Sigmoid colon (tissue), 7 donors: ENCODE measurements around the gene CDK5. TPM values are rescaled to one million over a fixed set of nuclear protein-coding genes. Genes with fewer than 3 reads are reported as not detected.

Experiments
- DNase-seq: peaks from one replicate; pipeline ENCODE4 v3.0.0-alpha.2; 2019
- H3K27ac ChIP-seq, 4 donors: fragments of 200-600 bp; sonication (generic); one replicate each; pipeline ENCODE4 v1.5.1; 2016 to 2019; ENCODE audit warnings: mild to moderate bottlenecking in 1 of 4
- H3K27me3 ChIP-seq, 3 donors: fragments of 200-600 bp; sonication (generic); one replicate each; pipeline ENCODE4 v1.5.1; 2019; ENCODE audit warnings: mild to moderate bottlenecking in 1 of 3
- H3K36me3 ChIP-seq, 4 donors: fragments of 200-600 bp; sonication (generic); one replicate each; pipeline ENCODE4 v1.5.1; 2016 to 2019
- H3K4me1 ChIP-seq, 4 donors: fragments of 200-600 bp; sonication (generic); one replicate each; pipeline ENCODE4 v1.5.1; 2017 to 2019
- H3K4me3 ChIP-seq, 4 donors: fragments of 200-600 bp; sonication (generic); one replicate each; pipeline ENCODE4 v1.5.1; 2017 to 2019; ENCODE audit warnings: mild to moderate bottlenecking in 2 of 4, moderate library complexity in 1 of 4
- H3K9me3 ChIP-seq, 4 donors: fragments of 200-600 bp in 3 of 4; sonication (generic) in 3 of 4; one replicate each; pipeline versions ENCODE4 v1.5.1 to v1.6.1; 2013 to 2019
- EP300 ChIP-seq, 4 donors: sonication (generic); formaldehyde crosslinking; IDR thresholded peaks; one replicate each; pipeline ENCODE4 v1.6.1; 2017; ENCODE audit warnings: antibody characterized with exemption in 4 of 4
- POLR2A ChIP-seq, 2 donors: fragments of 450-650 bp; IDR thresholded peaks; one replicate each; pipeline ENCODE4 v1.6.1; 2016; ENCODE audit warnings: antibody characterized with exemption in 2 of 2, mild to moderate bottlenecking in 2 of 2, moderate library complexity in 2 of 2
- POLR2AphosphoS5 ChIP-seq, 4 donors: sonication (generic); formaldehyde crosslinking; IDR thresholded peaks; one replicate each; pipeline ENCODE4 v1.6.1; 2017; ENCODE audit warnings: antibody characterized with exemption in 4 of 4
- WGBS, 2 donors: extraction: QIAGEN DNeasy Blood & Tissue Kit; methylation state at CpG; one replicate each; pipeline ENCODE4 v1.1.7; 2013; 5-methylcytosine and 5-hydroxymethylcytosine counted together
- intact Hi-C: fragments of 100-400 bp; cut with DNase I; formaldehyde crosslinking; loops from one replicate; pipeline ENCODE4 v1.15.1; 2023
- polyA plus RNA-seq, 3 donors: library from polyadenylated mRNA; stranded (reverse); fragments of 200-250 nt; gene quantifications; one replicate each; pipeline ENCODE4 v1.2.3, GENCODE V29; 2013
- total RNA-seq, 4 donors: library from RNA; depleted of rRNA; stranded (reverse); fragments of >200 nt; gene quantifications; one replicate each; pipeline ENCODE4 v1.1.0, GENCODE V29; 2016
- TF ChIP-seq, protein P1 (sequence below), 4 experiments: fragments of 450-650 bp in 3 of 4; fragments of 200-600 bp in 1 of 4; IDR thresholded peaks; one replicate each; pipeline ENCODE4 v1.5.1; 2016 to 2019; ENCODE audit warnings: antibody characterized with exemption in 4 of 4, mild to moderate bottlenecking in 3 of 4, moderate library complexity in 2 of 4
- donor health status: healthy with polysubstance abuse.
- donor health status: Bipolar disorder and iron deficiency.
- donor health status: healthy.

The CDK5 gene
- total and polyA plus RNA-seq, 7 donors, result 6.0 to 10.6 (median 8.2) TPM

GRCh38 chr7:151071032-151071866 is 13.6 kb upstream of the CDK5 start:
- Histone ChIP-seq H3K27ac (no peak overlapping the region), H3K9me3 (no peaks in the 10 kb centered on the region), H3K36me3 (peaks cover 58 to 100% (median 87%) of the 10 kb centered on the region in 4 donors), H3K4me3 (no peak overlapping the region), H3K4me1 (no peaks in the 10 kb centered on the region), H3K27me3 (no peaks in the 10 kb centered on the region)
- no peak for DNase-seq
- TF ChIP-seq POLR2AphosphoS5 (IDR thresholded peaks at IDR 0.05) (no peak), EP300 (IDR thresholded peaks at IDR 0.05) (no peak), POLR2A (IDR thresholded peaks at IDR 0.05) (no peak)
- TF ChIP-seq, protein P1, sequence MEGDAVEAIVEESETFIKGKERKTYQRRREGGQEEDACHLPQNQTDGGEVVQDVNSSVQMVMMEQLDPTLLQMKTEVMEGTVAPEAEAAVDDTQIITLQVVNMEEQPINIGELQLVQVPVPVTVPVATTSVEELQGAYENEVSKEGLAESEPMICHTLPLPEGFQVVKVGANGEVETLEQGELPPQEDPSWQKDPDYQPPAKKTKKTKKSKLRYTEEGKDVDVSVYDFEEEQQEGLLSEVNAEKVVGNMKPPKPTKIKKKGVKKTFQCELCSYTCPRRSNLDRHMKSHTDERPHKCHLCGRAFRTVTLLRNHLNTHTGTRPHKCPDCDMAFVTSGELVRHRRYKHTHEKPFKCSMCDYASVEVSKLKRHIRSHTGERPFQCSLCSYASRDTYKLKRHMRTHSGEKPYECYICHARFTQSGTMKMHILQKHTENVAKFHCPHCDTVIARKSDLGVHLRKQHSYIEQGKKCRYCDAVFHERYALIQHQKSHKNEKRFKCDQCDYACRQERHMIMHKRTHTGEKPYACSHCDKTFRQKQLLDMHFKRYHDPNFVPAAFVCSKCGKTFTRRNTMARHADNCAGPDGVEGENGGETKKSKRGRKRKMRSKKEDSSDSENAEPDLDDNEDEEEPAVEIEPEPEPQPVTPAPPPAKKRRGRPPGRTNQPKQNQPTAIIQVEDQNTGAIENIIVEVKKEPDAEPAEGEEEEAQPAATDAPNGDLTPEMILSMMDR (IDR thresholded peaks at IDR 0.05), result no peak
- 93 to 94% methylated on average over 39 of the region's 39 CpGs for WGBS, 2 donors
- intact Hi-C loops, result no loop called here

- H3K27ac ChIP-seq, result no peak overlapping the region
- H3K9me3 ChIP-seq, result no peaks in the 10 kb centered on the region
- WGBS, 2 donors, result 92 to 95% methylated on average over 15 of the region's 15 CpGs
- DNase-seq, result no peak
- intact Hi-C loops, result no loop called here
- no peak overlapping the region for H3K4me3 ChIP-seq
- TF ChIP-seq, protein P1 (IDR thresholded peaks at IDR 0.05), result no peak
- no peaks in the 10 kb centered on the region for H3K4me1 ChIP-seq
- peaks cover 55 to 100% (median 88%) of the 10 kb centered on the region in 4 donors for H3K36me3 ChIP-seq
- H3K27me3 ChIP-seq, result no peaks in the 10 kb centered on the region
Observed at GRCh38 chr7:151070574-151070960, 12.9 kb upstream of the CDK5 start.

DNA sequence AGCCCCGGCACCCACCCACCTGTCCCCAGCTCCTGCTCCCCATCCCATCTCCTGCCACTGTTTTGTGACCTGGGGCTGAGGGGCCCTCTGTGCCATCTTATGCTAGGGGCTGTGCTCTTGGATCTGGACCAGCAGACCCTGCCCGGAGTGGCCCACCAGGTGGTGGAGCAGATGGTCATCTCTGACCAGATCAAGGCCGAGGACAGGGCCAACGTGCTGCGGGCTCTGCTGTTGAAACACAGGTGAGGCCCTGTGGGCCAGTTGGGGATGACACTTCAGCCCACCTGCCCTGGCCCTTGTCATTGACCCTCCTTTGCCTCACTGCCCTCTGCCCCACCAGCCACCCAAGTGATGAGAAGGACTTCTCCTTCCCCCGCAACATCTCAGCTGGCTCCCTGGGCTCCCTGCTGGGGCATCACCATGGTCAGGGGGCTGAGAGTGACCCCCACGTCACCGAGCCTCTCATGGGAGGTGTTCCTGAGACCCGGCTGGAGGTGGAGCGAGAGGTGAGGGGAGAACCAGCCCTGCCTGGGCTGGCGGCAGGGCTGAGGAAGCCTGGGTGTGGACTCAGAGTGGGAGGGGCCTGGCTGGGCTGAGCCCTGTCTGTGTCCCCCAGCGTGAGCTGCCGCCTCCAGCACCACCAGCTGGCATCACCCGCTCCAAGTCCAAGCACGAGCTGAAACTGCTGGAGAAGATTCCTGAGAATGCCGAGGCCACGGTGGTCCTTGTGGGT is 12.3 kb upstream of the CDK5 start:
- no peak overlapping the region for H3K27ac ChIP-seq
- no peak for DNase-seq
- no peaks in the 10 kb centered on the region for H3K27me3 ChIP-seq
- H3K4me1 ChIP-seq, result no peaks in the 10 kb centered on the region
- intact Hi-C loops, result no loop called here
- TF ChIP-seq POLR2AphosphoS5 (IDR thresholded peaks at IDR 0.05), result no peak
- TF ChIP-seq, protein P1 (IDR thresholded peaks at IDR 0.05), result no peak
- no peak for TF ChIP-seq EP300 (IDR thresholded peaks at IDR 0.05)
- no peak for TF ChIP-seq POLR2A (IDR thresholded peaks at IDR 0.05)
- 91 to 93% methylated on average over 17 of the region's 17 CpGs for WGBS, 2 donors
- H3K9me3 ChIP-seq, result no peaks in the 10 kb centered on the region
- peaks cover 50 to 100% (median 86%) of the 10 kb centered on the region in 4 donors for H3K36me3 ChIP-seq
- no peak overlapping the region for H3K4me3 ChIP-seq

DNA sequence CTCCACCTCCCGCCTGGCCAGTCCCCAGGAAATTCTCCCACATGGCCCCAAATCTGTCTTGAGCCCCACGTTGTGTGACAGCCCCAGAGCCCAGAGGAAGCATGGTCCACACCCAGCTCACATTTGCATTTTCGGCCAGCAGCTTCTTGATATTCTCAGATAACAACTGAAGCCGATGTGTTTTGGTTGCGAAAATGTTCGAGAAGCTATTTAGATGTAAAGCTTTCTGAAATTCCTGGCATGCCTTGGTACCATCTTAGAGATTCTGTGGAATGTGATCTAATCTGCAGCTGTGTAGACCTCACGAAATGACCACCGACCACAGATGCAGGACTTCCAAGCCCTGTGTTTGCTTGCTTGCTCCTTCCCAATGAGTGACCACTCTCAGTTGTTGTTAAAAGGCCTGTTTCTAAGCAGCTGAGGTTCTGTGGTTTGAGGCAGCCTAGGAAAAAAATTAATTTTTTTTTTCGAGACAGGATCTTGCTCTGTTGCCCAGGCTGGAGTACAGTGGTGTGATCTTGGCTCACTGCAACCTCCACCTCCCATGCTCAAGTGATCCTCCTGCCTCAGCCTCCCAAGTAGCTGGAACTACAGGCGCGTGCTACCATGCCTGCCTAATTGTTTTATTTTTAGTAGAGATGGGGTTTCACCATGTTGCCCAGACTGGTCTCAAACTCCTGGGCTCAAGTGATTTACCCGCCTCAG is 10.5 kb upstream of the CDK5 start:
- Histone ChIP-seq H3K4me3 (no peak overlapping the region), H3K9me3 (no peaks in the 10 kb centered on the region), H3K27me3 (no peaks in the 10 kb centered on the region), H3K36me3 (peaks cover 37 to 98% (median 78%) of the 10 kb centered on the region in 4 donors), H3K27ac (no peak overlapping the region), H3K4me1 (peaks cover 0 to 8% (median 7%) of the 10 kb centered on the region in 4 donors)
- WGBS, 2 donors, result 92 to 93% methylated on average over 12 of the region's 12 CpGs
- intact Hi-C loops, result no loop called here
- no peak for DNase-seq
- no peak for TF ChIP-seq POLR2A (IDR thresholded peaks at IDR 0.05)
- no peak for TF ChIP-seq POLR2AphosphoS5 (IDR thresholded peaks at IDR 0.05)
- TF ChIP-seq, protein P1 (IDR thresholded peaks at IDR 0.05), result no peak
- no peak for TF ChIP-seq EP300 (IDR thresholded peaks at IDR 0.05)
